C4-2B (cell line): Measurements from ENCODE around the gene FPR1.

Experiments
- ZFX ChIP-seq: fragments of 450-650 bp; IDR thresholded peaks from 2 replicates; pipeline ENCODE4 v1.6.1; 2017
- TF ChIP-seq, protein P1 (sequence below): fragments of 450-650 bp; conservative IDR thresholded peaks from 2 replicates; pipeline ENCODE4 v1.5.1; 2017; ENCODE audit warnings: mild to moderate bottlenecking

DNA sequence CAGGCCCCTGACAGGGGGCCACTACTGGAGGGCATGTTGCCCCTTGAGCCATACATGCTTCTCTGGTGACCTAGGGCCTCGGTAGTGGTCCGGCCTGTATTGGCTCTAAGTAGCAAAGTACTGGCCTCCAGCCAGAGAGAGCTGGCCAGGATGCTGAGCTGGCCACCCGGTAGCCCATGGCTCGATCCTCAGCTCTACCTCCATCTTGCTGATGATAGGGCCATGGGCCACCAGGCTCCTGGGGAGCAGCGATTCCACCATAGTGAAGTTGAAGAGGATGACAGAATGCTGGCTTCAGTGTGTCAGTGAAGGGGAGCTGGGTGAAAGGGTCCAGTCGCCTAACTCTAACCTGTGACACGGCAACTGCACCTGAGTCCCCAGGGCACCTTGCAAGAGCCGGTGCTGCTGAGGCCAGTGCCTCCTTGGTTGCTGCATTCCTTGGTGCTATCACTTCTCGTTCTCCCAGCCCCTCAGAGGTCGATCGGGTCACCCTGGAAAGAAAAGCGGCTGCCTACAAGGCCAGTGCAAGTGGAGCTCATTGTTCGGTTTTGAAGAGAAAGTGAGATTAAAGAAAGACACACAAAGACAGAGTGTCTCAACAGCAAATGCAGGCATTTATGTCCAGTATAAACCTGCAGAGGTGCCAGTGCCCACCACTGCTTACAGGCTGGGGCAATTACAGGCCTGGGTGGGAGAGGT lies 48.2 kb upstream of the FPR1 start:
- TF ChIP-seq, protein P1, sequence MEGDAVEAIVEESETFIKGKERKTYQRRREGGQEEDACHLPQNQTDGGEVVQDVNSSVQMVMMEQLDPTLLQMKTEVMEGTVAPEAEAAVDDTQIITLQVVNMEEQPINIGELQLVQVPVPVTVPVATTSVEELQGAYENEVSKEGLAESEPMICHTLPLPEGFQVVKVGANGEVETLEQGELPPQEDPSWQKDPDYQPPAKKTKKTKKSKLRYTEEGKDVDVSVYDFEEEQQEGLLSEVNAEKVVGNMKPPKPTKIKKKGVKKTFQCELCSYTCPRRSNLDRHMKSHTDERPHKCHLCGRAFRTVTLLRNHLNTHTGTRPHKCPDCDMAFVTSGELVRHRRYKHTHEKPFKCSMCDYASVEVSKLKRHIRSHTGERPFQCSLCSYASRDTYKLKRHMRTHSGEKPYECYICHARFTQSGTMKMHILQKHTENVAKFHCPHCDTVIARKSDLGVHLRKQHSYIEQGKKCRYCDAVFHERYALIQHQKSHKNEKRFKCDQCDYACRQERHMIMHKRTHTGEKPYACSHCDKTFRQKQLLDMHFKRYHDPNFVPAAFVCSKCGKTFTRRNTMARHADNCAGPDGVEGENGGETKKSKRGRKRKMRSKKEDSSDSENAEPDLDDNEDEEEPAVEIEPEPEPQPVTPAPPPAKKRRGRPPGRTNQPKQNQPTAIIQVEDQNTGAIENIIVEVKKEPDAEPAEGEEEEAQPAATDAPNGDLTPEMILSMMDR = no peak
- no peak for TF ChIP-seq ZFX
